Mammary epithelial cell (primary cell): ENCODE data around the gene LHFPL3.

Experiments
- EZH2 ChIP-seq: IDR thresholded peaks from 2 replicates; pipeline ENCODE4 v1.6.1; 2012; ENCODE audit warnings: low read length, inconsistent platforms, borderline replicate concordance
- TF ChIP-seq, protein P1 (sequence below), 2 donors: IDR thresholded peaks in 1 of 2; conservative IDR thresholded peaks in 1 of 2; 2 replicates each; pipeline ENCODE4 v1.5.1; 2011 to 2012; ENCODE audit warnings: inconsistent platforms in 2 of 2, low read length in 2 of 2, mild to moderate bottlenecking in 2 of 2, control low read depth in 1 of 2, low read depth in 1 of 2; ENCODE audit not compliant: insufficient read depth in 1 of 2; ENCODE audit errors: extremely low read depth in 1 of 2

DNA sequence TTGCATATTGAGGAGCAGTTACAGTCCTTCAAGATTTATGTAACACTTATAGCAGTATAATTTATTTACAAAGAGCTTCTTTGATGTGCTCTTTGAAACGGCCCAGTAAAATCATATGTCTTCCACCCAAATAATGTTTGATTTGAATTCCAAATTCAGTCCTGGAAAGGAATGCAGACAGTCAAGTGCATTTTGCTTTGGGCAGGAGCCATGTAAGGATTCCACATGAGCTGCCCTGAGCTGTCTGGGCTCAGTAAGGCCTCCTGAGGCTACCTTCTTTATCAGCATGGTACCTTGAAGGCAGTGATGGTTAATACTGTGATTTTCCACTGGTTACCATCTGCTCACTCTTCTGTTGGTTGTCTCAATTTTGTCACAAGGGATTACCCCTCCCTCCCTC, 41.6 kb upstream of the LHFPL3 start:
- TF ChIP-seq, protein P1, sequence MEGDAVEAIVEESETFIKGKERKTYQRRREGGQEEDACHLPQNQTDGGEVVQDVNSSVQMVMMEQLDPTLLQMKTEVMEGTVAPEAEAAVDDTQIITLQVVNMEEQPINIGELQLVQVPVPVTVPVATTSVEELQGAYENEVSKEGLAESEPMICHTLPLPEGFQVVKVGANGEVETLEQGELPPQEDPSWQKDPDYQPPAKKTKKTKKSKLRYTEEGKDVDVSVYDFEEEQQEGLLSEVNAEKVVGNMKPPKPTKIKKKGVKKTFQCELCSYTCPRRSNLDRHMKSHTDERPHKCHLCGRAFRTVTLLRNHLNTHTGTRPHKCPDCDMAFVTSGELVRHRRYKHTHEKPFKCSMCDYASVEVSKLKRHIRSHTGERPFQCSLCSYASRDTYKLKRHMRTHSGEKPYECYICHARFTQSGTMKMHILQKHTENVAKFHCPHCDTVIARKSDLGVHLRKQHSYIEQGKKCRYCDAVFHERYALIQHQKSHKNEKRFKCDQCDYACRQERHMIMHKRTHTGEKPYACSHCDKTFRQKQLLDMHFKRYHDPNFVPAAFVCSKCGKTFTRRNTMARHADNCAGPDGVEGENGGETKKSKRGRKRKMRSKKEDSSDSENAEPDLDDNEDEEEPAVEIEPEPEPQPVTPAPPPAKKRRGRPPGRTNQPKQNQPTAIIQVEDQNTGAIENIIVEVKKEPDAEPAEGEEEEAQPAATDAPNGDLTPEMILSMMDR (conservative IDR thresholded peaks at IDR 0.05 in 1 of 2, IDR thresholded peaks at IDR 0.05 in 1 of 2; ENCODE audit: extremely low read depth in 1 of 2, insufficient read depth in 1 of 2, low read depth in 1 of 2, low read length in 2 of 2): no peak
- TF ChIP-seq EZH2: no peak
